IMR-90 (cell line): ENCODE results near the gene TMEM30A. TPM values are rescaled to one million over a fixed set of nuclear protein-coding genes. Genes with fewer than 3 reads are reported as not detected.

Source experiments
- ATAC-seq: fragments of 200-7000 bp; cut with Tn5 transposase; 2 replicates; pipeline ENCODE4 v1.9.1; 2020; ENCODE audit warnings: low read depth, mild to moderate bottlenecking, moderate library complexity
- BruUV-seq: library from RNA; stranded (reverse); fragments of 400-500 nt; replicated peaks from 2 replicates; lab custom pipeline; 2021; lab: Mats Ljungman, UMichigan
- CTCF ChIA-PET: fragments of 300-600 bp; formaldehyde crosslinking; extraction: SDS; loops from one replicate; lab custom pipeline; 2021; ENCODE audit warnings: antibody characterized with exemption; lab: Yijun Ruan, JAX
- POLR2A ChIA-PET: fragments of 300-600 bp; sonication (Branson Sonifier 250); formaldehyde crosslinking; loops from one replicate; lab custom pipeline; 2022; ENCODE audit warnings: antibody characterized with exemption; ENCODE audit not compliant: unreplicated experiment; lab: Charles Lee
- DNase-seq: peaks from one replicate; pipeline ENCODE4 v3.0.0; 2013
- H2AFZ ChIP-seq: replicated peaks from 2 replicates; pipeline ENCODE3; 2013; ENCODE audit warnings: low read length, mild to moderate bottlenecking; ENCODE audit not compliant: poor library complexity
- H2AK5ac ChIP-seq: 2 replicates; pipeline ENCODE4 v1.6.1; 2013; ENCODE audit warnings: low read depth, low read length, inconsistent platforms
- H2AK9ac ChIP-seq: replicated peaks from 2 replicates; pipeline ENCODE3; 2013; ENCODE audit warnings: mild to moderate bottlenecking, low read depth, low read length, moderate library complexity; ENCODE audit not compliant: poor library complexity
- H2BK120ac ChIP-seq: 2 replicates; pipeline ENCODE4 v1.6.1; 2013; ENCODE audit warnings: low read depth, low read length, inconsistent platforms
- H2BK15ac ChIP-seq: 3 replicates; pipeline ENCODE4 v1.6.1; 2013; ENCODE audit warnings: low read depth, low read length, inconsistent platforms
- H2BK20ac ChIP-seq: 2 replicates; pipeline ENCODE4 v1.6.1; 2013; ENCODE audit warnings: low read depth, mild to moderate bottlenecking, inconsistent platforms, low read length, moderate library complexity
- H2BK5ac ChIP-seq: 2 replicates; pipeline ENCODE4 v1.6.1; 2013; ENCODE audit warnings: mild to moderate bottlenecking, low read depth, low read length, inconsistent platforms; ENCODE audit not compliant: poor library complexity, severe bottlenecking
- H3K14ac ChIP-seq: replicated peaks from 2 replicates; pipeline ENCODE4 v1.6.1; 2013; ENCODE audit warnings: low read depth, low read length, inconsistent platforms
- H3K18ac ChIP-seq: 2 replicates; pipeline ENCODE4 v1.6.1; 2013; ENCODE audit warnings: low read depth, low read length, control low read depth
- H3K23ac ChIP-seq: 2 replicates; pipeline ENCODE4 v1.6.1; 2013; ENCODE audit warnings: low read depth, low read length, inconsistent platforms
- H3K27ac ChIP-seq: 2 replicates; pipeline ENCODE4 v1.5.1; 2013; ENCODE audit warnings: mild to moderate bottlenecking, control low read depth, low read length; ENCODE audit not compliant: insufficient read depth
- H3K27me3 ChIP-seq: 2 replicates; pipeline ENCODE4 v1.6.1; 2013; ENCODE audit warnings: low read length; ENCODE audit not compliant: control insufficient read depth, insufficient read depth
- H3K36me3 ChIP-seq: 2 replicates; pipeline ENCODE4 v1.6.1; 2013; ENCODE audit warnings: low read length, mixed read lengths; ENCODE audit not compliant: control insufficient read depth, insufficient read depth
- H3K4ac ChIP-seq: 2 replicates; pipeline ENCODE4 v1.6.1; 2013; ENCODE audit warnings: low read depth, low read length, inconsistent platforms
- H3K4me1 ChIP-seq: 2 replicates; pipeline ENCODE4 v1.6.1; 2013; ENCODE audit warnings: low read length, mixed read lengths; ENCODE audit not compliant: control insufficient read depth, insufficient read depth
- H3K4me2 ChIP-seq: 2 replicates; pipeline ENCODE4 v1.6.1; 2013; ENCODE audit warnings: low read depth, mild to moderate bottlenecking, control low read depth, low read length, moderate library complexity
- H3K4me3 ChIP-seq: 2 replicates; pipeline ENCODE4 v1.5.1; 2013; ENCODE audit warnings: low read depth, mild to moderate bottlenecking, control low read depth, low read length, moderate library complexity; ENCODE audit not compliant: insufficient read depth
- H3K56ac ChIP-seq: 2 replicates; pipeline ENCODE4 v1.6.1; 2013; ENCODE audit warnings: low read length, inconsistent platforms; ENCODE audit not compliant: insufficient read depth; ENCODE audit errors: extremely low read depth
- H3K79me1 ChIP-seq, 2 experiments: 2 replicates each; pipeline ENCODE4 v1.6.1; 2013; ENCODE audit warnings: low read length in 2 of 2, inconsistent platforms in 1 of 2, low read depth in 1 of 2
- H3K9ac ChIP-seq: 2 replicates; pipeline ENCODE4 v1.6.1; 2013; ENCODE audit warnings: low read depth, low read length, control low read depth
- H3K9me1 ChIP-seq: 2 replicates; pipeline ENCODE4 v1.6.1; 2013; ENCODE audit warnings: low read length, inconsistent platforms; ENCODE audit not compliant: insufficient read depth
- H3K9me3 ChIP-seq: 2 replicates; pipeline ENCODE4 v1.6.1; 2013; ENCODE audit warnings: low read length; ENCODE audit not compliant: control insufficient read depth, insufficient read depth
- H4K20me1 ChIP-seq: 2 replicates; pipeline ENCODE4 v1.6.1; 2013; ENCODE audit warnings: low read length, inconsistent platforms; ENCODE audit not compliant: insufficient read depth
- H4K5ac ChIP-seq: 2 replicates; pipeline ENCODE4 v1.6.1; 2013; ENCODE audit warnings: mild to moderate bottlenecking, low read depth, low read length, control low read depth
- H4K8ac ChIP-seq, 2 experiments: 2 replicates each; pipeline ENCODE4 v1.6.1; 2013; ENCODE audit warnings: low read depth in 2 of 2, low read length in 2 of 2, control low read depth in 1 of 2, inconsistent platforms in 1 of 2
- H4K91ac ChIP-seq: 2 replicates; pipeline ENCODE4 v1.6.1; 2013; ENCODE audit warnings: low read depth, low read length, inconsistent platforms; ENCODE audit not compliant: insufficient read depth
- CEBPB ChIP-seq: IDR thresholded peaks from 2 replicates; pipeline ENCODE4 v1.6.1; 2012; ENCODE audit warnings: low read depth, low read length, improper control_type of control experiment
- RFX5 ChIP-seq: IDR thresholded peaks from 2 replicates; pipeline ENCODE4 v1.8.0; 2012; ENCODE audit warnings: low read depth, mild to moderate bottlenecking, low read length, moderate library complexity
- WGBS, 2 experiments: methylation state at CpG; one replicate each; pipeline versions ENCODE4 v1.1.5 to v1.1.7; 2013; ENCODE audit warnings: missing lambda C conversion rate in 2 of 2; ENCODE audit not compliant: insufficient read length in 1 of 2; ENCODE audit errors: extremely low coverage in 2 of 2; 5-methylcytosine and 5-hydroxymethylcytosine counted together
- dilution Hi-C: fragments of 300-500 bp; cut with HindIII; formaldehyde crosslinking; loops from one replicate; pipeline ENCODE4 v1.14.3; 2018; ENCODE audit warnings: low sequenced_read_pairs; ENCODE audit not compliant: unreplicated experiment
- in situ Hi-C: fragments of 300-500 bp; cut with MboI; formaldehyde crosslinking; loops from 3 replicates; pipeline ENCODE4 v1.14.3; 2019; ENCODE audit warnings: low sequenced_read_pairs, inconsistent platforms, mixed read lengths
- intact Hi-C: fragments of 100-400 bp; cut with micrococcal nuclease; formaldehyde crosslinking; loops from 2 replicates; pipeline ENCODE4 v1.10.0; 2022
- polyA plus RNA-seq, 3 experiments: library from polyadenylated mRNA; depleted of rRNA; stranded (reverse); fragments of >200 nt; gene quantifications; 2 replicates each; pipeline ENCODE4 v1.2.3, GENCODE V29; 2012; ENCODE audit warnings: low replicate concordance in 1 of 3
- total RNA-seq: library from RNA; depleted of rRNA; stranded (reverse); fragments of >200 nt; gene quantifications from 2 replicates; pipeline ENCODE4 v1.2.3, GENCODE V29; 2012

TMEM30A gene
- total and polyA plus RNA-seq, 2 of the 4 experiments (the other 2 are of a cell fraction) = 48.5 to 111 TPM

- H3K56ac ChIP-seq = no peak overlapping the region
- no peak overlapping the region for H2AFZ ChIP-seq
- no peak overlapping the region for H3K4me3 ChIP-seq
- H3K4me1 ChIP-seq = no peaks in the 10 kb centered on the region; the same call in 1 of the 2 replicates
- no peak overlapping the region for H2BK20ac ChIP-seq
- DNase-seq (no peak), ATAC-seq (no peak)
- no peak overlapping the region for H2BK5ac ChIP-seq
- no peak overlapping the region for H2BK15ac ChIP-seq
- no CpG with 5 or more reads among the region's 1 CpG for WGBS, 2 experiments
- no peak overlapping the region for H2AK5ac ChIP-seq
- H4K20me1 ChIP-seq = no peaks in the 10 kb centered on the region
- ChIA-PET POLR2A (no interaction called here), CTCF (no interaction called here)
- no peak overlapping the region for H4K91ac ChIP-seq
- intact Hi-C loops = no loop called here
- no peak overlapping the region for H3K14ac ChIP-seq
- H3K23ac ChIP-seq = no peak overlapping the region
- no peaks in the 10 kb centered on the region for H3K36me3 ChIP-seq
- BruUV-seq = no TSS peak
- no peak overlapping the region for H3K18ac ChIP-seq
- H2BK120ac ChIP-seq = no peak overlapping the region
- no peak overlapping the region for H3K27ac ChIP-seq
- H4K5ac ChIP-seq = no peak overlapping the region
- no peak overlapping the region for H3K9ac ChIP-seq
- no peaks in the 10 kb centered on the region for H3K79me1 ChIP-seq
- in situ Hi-C loops = no loop called here
- 0 out of 2 replicates have a peak, but pooled peaks cover 3% of the 10 kb centered on the region for H3K9me1 ChIP-seq
- no peak overlapping the region for H3K4ac ChIP-seq
- no peak overlapping the region for H2AK9ac ChIP-seq
- H3K27me3 ChIP-seq = no peaks in the 10 kb centered on the region
- TF ChIP-seq RFX5 (no peak), CEBPB (peak; percentile 76)
- no peak overlapping the region for H3K4me2 ChIP-seq
- dilution Hi-C loops = no loop called here
- no peak overlapping the region for H4K8ac ChIP-seq
- no peaks in the 10 kb centered on the region for H3K9me3 ChIP-seq
Observed at GRCh38 chr6:75327807-75328206, 43.2 kb upstream of the TMEM30A start.
